ENCODE data around the gene IGSF6. TPM values are rescaled to one million over a fixed set of nuclear protein-coding genes. Genes with fewer than 3 reads are reported as not detected.

IGSF6 gene
- total and polyA plus RNA-seq, 2 of the 13 experiments (the other 11 are each of a cell fraction or from before 2014, with no cell fraction given) = not detected

DNA sequence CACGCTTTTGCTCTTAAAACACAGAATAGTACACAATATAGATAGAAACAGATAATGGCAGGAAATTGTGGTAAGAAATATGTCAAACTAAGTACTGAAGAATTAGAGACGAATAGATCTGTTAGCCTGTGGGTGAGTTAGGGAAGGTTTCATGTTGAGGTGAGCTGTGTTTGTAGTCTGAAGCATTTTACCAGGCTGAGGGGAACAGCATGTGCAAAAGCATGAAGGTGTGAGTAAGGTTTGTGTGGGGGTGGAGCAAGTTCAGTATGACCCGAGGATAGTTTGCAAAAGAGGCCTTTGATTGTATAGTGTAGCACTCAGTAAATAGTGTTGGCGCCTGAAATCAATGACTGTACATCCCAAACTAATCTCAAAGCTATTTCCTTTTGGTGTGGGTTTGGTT is 13.8 kb downstream of the IGSF6 start (continued):
- TF ChIP-seq, protein P1, sequence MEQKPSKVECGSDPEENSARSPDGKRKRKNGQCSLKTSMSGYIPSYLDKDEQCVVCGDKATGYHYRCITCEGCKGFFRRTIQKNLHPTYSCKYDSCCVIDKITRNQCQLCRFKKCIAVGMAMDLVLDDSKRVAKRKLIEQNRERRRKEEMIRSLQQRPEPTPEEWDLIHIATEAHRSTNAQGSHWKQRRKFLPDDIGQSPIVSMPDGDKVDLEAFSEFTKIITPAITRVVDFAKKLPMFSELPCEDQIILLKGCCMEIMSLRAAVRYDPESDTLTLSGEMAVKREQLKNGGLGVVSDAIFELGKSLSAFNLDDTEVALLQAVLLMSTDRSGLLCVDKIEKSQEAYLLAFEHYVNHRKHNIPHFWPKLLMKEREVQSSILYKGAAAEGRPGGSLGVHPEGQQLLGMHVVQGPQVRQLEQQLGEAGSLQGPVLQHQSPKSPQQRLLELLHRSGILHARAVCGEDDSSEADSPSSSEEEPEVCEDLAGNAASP (CRISPR knock-in tag; IDR thresholded peaks at IDR 0.05; ENCODE audit: borderline replicate concordance) = no peak
- no peak for TF ChIP-seq ZNF777 (CRISPR knock-in tag; IDR thresholded peaks at IDR 0.05)
- TF ChIP-seq JUN (CRISPR knock-in tag; IDR thresholded peaks at IDR 0.05) = peak; percentile 74; the same call in 1 of the 2 replicates
- no peak for TF ChIP-seq SETDB1 (CRISPR knock-in tag; IDR thresholded peaks at IDR 0.05; ENCODE audit: borderline replicate concordance)
- TF ChIP-seq, protein P2, sequence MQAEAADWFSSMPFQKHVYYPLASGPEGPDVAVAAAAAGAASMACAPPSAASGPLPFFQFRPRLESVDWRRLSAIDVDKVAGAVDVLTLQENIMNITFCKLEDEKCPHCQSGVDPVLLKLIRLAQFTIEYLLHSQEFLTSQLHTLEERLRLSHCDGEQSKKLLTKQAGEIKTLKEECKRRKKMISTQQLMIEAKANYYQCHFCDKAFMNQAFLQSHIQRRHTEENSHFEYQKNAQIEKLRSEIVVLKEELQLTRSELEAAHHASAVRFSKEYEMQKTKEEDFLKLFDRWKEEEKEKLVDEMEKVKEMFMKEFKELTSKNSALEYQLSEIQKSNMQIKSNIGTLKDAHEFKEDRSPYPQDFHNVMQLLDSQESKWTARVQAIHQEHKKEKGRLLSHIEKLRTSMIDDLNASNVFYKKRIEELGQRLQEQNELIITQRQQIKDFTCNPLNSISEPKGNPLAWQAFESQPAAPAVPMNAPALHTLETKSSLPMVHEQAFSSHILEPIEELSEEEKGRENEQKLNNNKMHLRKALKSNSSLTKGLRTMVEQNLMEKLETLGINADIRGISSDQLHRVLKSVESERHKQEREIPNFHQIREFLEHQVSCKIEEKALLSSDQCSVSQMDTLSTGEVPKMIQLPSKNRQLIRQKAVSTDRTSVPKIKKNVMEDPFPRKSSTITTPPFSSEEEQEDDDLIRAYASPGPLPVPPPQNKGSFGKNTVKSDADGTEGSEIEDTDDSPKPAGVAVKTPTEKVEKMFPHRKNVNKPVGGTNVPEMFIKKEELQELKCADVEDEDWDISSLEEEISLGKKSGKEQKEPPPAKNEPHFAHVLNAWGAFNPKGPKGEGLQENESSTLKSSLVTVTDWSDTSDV (CRISPR knock-in tag; IDR thresholded peaks at IDR 0.05) = no peak
- TF ChIP-seq ZNF550 (CRISPR knock-in tag; IDR thresholded peaks at IDR 0.05; ENCODE audit: borderline replicate concordance) = no peak
- TF ChIP-seq SRSF4 (IDR thresholded peaks at IDR 0.05; ENCODE audit: low read depth, low read length, poor library complexity, severe bottlenecking) = no peak
- no peak for TF ChIP-seq ELF1 (CRISPR knock-in tag; IDR thresholded peaks at IDR 0.05)
- no peak for TF ChIP-seq CENPX (CRISPR knock-in tag; IDR thresholded peaks at IDR 0.05)
- no peak for TF ChIP-seq SP140L (CRISPR knock-in tag; IDR thresholded peaks at IDR 0.05; ENCODE audit: borderline replicate concordance)
- no peak for TF ChIP-seq ZNF83 (CRISPR knock-in tag; IDR thresholded peaks at IDR 0.05; ENCODE audit: borderline replicate concordance)
- no peak for TF ChIP-seq SSRP1 (CRISPR knock-in tag; IDR thresholded peaks at IDR 0.05)
- TF ChIP-seq, protein P3, sequence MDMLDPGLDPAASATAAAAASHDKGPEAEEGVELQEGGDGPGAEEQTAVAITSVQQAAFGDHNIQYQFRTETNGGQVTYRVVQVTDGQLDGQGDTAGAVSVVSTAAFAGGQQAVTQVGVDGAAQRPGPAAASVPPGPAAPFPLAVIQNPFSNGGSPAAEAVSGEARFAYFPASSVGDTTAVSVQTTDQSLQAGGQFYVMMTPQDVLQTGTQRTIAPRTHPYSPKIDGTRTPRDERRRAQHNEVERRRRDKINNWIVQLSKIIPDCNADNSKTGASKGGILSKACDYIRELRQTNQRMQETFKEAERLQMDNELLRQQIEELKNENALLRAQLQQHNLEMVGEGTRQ (IDR thresholded peaks at IDR 0.05; ENCODE audit: low read depth, low read length) = no peak
- TF ChIP-seq, protein P3 (CRISPR knock-in tag; IDR thresholded peaks at IDR 0.05; ENCODE audit: borderline replicate concordance) = no peak
- TF ChIP-seq, protein P4, sequence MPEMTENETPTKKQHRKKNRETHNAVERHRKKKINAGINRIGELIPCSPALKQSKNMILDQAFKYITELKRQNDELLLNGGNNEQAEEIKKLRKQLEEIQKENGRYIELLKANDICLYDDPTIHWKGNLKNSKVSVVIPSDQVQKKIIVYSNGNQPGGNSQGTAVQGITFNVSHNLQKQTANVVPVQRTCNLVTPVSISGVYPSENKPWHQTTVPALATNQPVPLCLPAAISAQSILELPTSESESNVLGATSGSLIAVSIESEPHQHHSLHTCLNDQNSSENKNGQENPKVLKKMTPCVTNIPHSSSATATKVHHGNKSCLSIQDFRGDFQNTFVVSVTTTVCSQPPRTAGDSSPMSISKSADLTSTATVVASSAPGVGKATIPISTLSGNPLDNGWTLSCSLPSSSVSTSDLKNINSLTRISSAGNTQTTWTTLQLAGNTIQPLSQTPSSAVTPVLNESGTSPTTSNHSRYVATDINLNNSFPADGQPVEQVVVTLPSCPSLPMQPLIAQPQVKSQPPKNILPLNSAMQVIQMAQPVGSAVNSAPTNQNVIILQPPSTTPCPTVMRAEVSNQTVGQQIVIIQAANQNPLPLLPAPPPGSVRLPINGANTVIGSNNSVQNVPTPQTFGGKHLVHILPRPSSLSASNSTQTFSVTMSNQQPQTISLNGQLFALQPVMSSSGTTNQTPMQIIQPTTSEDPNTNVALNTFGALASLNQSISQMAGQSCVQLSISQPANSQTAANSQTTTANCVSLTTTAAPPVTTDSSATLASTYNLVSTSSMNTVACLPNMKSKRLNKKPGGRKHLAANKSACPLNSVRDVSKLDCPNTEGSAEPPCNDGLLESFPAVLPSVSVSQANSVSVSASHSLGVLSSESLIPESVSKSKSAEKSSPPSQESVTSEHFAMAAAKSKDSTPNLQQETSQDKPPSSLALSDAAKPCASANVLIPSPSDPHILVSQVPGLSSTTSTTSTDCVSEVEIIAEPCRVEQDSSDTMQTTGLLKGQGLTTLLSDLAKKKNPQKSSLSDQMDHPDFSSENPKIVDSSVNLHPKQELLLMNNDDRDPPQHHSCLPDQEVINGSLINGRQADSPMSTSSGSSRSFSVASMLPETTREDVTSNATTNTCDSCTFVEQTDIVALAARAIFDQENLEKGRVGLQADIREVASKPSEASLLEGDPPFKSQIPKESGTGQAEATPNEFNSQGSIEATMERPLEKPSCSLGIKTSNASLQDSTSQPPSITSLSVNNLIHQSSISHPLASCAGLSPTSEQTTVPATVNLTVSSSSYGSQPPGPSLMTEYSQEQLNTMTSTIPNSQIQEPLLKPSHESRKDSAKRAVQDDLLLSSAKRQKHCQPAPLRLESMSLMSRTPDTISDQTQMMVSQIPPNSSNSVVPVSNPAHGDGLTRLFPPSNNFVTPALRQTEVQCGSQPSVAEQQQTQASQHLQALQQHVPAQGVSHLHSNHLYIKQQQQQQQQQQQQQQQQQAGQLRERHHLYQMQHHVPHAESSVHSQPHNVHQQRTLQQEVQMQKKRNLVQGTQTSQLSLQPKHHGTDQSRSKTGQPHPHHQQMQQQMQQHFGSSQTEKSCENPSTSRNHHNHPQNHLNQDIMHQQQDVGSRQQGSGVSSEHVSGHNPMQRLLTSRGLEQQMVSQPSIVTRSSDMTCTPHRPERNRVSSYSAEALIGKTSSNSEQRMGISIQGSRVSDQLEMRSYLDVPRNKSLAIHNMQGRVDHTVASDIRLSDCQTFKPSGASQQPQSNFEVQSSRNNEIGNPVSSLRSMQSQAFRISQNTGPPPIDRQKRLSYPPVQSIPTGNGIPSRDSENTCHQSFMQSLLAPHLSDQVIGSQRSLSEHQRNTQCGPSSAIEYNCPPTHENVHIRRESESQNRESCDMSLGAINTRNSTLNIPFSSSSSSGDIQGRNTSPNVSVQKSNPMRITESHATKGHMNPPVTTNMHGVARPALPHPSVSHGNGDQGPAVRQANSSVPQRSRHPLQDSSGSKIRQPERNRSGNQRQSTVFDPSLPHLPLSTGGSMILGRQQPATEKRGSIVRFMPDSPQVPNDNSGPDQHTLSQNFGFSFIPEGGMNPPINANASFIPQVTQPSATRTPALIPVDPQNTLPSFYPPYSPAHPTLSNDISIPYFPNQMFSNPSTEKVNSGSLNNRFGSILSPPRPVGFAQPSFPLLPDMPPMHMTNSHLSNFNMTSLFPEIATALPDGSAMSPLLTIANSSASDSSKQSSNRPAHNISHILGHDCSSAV (CRISPR knock-in tag; IDR thresholded peaks at IDR 0.05; ENCODE audit: borderline replicate concordance) = no peak
